ENCODE measurements around the gene KRTAP5-7.

KRTAP5-7 gene

DNA sequence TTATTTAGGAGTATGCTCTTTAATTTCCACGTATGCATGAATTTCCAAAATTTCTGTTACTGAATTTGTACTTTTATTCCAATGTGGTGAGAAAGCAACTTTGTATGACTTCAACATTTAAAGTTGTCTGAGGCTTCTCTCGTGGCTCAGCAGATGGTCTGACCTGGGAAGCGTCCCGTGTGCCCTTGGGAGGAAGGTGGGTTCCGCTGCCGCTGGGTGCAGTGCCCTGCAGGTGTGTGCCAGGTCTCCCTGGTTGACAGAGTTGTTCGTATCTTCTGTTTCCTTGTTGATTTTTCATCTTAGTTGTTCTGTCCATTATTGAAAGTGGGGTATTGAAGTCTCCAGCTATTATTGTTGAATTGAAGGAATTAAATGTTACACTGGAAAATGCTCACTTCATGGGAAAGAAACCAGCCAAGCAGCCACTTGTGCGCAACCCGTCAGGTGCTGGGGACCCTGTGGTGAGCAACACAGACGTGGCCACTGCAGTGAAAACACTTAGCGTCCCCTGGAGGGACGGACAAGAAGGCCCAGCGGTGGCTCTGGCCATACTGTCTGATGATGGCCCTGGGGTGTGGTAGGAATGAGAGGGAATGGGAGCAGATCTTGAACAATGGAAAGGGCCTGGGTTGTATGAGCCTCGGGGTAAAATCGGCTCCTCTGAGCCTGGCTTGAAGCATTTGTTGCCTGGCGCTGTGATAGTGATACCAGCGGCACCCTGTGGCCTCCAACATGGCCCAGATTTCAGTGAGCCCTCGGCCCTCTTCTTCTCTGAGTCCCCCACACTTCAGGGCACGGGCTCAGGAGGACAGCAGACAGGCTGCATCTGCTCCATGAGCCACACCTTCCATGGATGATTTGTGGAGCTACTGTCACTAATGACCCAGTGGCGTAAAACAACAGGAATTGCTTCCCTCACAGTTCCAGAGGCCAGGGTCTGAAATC lies 31.5 kb upstream of the KRTAP5-7 start:
- no peak for DNase-seq (ENCODE audit: low spot score)

DNA sequence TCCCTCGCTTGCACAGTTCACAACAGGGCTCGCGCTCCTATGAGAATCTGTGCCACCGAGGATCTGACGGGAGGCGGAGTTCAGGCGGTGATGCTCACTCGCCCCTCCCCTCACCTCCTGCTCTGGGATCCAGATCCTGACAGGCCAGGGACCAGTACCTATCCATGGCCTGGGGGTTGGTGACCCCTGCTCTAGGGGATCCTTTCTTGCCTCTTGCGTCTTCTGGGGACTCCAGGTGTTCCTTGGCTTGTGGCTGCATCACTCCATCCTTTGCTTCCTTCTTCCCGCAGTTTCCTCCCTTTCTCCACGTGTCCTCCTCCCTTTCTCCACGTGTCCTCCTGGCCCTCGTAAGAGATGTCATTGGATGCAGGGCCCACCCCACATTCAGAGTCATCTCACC lies 30.6 kb upstream of the KRTAP5-7 start:
- no peak for DNase-seq (ENCODE audit: low spot score)

DNA sequence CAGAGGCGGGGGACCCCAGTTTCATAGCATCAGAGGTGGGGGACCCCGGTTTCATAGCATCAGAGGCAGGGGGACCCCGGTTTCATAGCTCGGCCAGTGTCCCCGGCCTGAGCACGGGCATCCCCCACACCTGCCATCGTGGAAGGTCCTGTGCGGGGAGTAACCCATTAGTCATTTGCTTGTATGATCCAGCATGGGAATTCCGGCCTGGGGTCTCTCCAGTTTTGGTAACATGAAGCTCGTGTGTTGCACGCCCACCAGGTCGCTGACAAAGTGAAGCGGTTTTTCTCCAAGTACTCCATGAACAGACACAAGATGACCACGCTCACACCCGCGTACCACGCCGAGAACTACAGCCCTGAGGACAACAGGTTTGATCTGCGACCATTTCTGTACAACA lies 29.0 kb upstream of the KRTAP5-7 start:
- no peak for DNase-seq (ENCODE audit: low spot score)

GRCh38 chr11:71499125-71499524 lies 27.9 kb upstream of the KRTAP5-7 start:
- DNase-seq (ENCODE audit: low spot score): no peak

- DNase-seq (ENCODE audit: low spot score): no peak
These were observed 27.5 kb upstream of the KRTAP5-7 start for GRCh38 chr11:71499546-71499945.

DNA sequence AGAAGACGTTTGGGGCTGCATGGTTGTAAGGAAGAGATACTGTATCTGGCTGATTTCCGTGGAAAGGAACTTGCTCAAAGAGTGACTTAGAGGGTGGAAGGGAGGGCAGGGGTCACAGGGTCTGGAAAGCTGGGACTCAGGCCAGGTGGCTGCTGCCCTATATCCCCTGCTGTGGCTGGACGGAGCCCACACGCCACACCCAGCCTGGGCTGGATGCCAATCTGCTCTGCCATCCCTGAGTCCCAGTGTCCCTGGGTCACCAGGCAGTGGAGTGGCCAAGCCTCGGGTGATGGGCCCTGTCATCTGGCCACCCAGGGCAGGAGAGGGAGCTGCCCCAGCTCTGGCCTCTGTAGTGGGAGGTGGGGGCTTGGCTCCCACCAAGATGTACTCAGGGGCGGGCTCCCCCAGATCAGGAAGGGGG lies 26.5 kb upstream of the KRTAP5-7 start:
- no peak for DNase-seq (ENCODE audit: low spot score)

DNA sequence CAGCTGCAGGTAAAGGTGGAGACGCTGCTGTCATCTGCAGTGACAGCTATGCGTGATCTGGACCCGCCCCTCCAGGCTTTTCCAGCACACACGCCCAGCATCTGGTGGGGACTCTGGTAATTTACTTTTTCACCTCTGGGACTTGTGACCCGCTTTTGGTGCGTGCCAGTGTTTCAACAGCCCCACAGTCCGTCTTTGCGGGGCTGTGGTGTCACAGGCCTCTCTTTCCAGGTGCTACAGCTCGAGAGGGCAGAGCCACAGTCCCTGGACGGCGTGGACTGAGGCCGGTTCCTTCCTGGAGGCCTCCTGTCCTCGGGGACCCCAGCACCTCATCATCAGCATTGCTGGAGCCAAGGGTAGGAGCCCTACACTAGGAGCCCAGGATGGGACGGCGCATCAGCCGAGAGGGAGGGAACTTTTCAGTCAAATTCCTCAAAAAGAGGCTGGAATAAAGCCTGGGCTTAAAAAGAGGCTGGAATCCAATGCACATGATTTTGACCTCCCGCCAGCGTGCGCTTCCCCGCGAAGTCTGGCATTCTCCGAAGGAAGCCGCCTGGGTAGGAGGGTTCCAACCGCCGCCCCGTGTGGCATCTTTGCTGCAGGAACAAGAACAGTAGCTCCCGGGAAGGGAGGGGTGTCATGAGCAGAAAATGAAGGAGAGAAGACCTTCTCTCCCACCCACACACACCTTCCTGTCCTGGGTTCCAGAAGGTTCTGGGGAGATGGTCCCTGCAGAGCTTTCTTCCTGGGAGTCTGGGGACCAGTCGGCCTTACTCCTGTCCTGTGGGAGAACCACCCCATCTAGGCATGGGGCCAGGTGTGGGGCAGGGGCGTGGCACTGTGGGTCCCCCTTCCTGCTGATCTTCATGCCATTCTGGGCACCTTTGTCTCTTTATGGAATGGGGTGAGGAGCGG lies 25.7 kb upstream of the KRTAP5-7 start:
- no peak for DNase-seq (ENCODE audit: low spot score)

DNA sequence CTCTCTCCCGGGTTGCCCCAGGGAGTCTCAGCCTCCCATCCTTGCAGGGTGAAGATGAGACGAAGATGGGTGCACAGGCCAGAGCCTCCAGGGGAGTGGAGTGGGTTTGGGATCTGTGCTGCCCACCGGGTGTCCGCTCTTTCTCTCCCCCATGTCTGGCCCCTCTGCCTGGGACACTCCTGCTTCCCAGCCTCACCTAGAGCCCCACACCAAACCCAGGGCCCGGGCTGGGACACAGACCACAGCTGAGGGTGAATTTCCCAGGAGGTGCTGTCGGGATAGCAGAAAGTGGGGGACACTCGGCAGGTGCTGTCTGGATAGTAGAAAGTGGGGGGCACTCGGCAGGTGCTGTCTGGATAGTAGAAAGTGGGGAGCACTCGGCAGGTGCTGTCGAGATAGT lies 25.0 kb upstream of the KRTAP5-7 start:
- no peak for DNase-seq (ENCODE audit: low spot score)

DNA sequence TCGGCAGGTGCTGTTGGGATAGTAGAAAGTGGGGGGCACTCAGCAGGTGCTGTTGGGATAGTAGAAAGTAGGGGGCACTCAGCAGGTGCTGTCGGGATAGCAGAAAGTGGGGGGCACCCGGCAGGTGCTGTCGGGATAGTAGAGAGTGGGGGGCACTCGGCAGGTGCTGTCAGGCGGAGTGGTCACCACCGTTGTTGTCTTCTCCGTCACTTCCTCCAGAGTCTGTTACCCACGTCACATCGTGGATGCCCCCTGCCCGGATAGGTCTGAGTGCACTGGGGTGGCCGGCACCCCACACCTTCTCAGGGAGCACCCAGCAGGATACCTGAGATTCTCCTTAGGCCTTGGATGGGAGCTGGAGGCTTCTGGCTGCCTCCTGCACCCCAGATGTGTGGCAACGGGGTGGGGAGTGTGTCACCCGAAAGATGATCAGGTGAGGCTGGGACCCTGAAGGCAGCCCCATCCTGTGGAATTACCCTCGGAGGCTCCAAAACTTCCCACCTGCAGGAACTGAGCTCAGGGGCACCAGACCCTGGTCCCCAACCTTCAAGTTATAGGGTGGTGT lies 24.1 kb upstream of the KRTAP5-7 start:
- no peak for DNase-seq (ENCODE audit: low spot score)

DNA sequence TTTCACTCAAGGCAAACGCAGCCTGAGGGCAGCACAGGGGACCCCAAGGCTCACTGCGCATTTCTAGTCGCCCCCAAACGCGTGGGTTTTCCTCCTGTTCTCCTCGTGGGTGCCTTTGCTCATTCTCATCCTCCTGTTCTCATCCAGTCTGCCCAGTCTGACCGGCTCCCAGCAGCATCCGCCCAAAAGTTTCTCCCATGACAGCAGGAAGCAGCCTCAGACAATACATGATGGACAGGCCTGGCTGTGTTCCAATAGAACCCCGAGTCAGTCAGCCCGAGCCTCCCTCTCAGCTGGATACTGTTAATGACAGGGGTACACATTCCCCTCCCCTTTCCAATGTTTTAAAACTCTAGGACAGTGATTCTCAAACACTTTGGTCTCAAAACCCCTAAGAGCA lies 22.5 kb upstream of the KRTAP5-7 start:
- DNase-seq (ENCODE audit: low spot score): no peak

GRCh38 chr11:71505001-71505400 lies 22.1 kb upstream of the KRTAP5-7 start:
- no peak for DNase-seq (ENCODE audit: low spot score)

GRCh38 chr11:71505781-71506180 lies 21.3 kb upstream of the KRTAP5-7 start:
- no peak for DNase-seq (ENCODE audit: low spot score)

GRCh38 chr11:71507102-71507501 lies 20.0 kb upstream of the KRTAP5-7 start:
- no peak for DNase-seq (ENCODE audit: low spot score)

- no peak for DNase-seq (ENCODE audit: low spot score)
These were observed 8.3 kb upstream of the KRTAP5-7 start for GRCh38 chr11:71518506-71519471.

- no peak for DNase-seq (ENCODE audit: low spot score)
These were observed 7.5 kb upstream of the KRTAP5-7 start for GRCh38 chr11:71519546-71519945.

DNA sequence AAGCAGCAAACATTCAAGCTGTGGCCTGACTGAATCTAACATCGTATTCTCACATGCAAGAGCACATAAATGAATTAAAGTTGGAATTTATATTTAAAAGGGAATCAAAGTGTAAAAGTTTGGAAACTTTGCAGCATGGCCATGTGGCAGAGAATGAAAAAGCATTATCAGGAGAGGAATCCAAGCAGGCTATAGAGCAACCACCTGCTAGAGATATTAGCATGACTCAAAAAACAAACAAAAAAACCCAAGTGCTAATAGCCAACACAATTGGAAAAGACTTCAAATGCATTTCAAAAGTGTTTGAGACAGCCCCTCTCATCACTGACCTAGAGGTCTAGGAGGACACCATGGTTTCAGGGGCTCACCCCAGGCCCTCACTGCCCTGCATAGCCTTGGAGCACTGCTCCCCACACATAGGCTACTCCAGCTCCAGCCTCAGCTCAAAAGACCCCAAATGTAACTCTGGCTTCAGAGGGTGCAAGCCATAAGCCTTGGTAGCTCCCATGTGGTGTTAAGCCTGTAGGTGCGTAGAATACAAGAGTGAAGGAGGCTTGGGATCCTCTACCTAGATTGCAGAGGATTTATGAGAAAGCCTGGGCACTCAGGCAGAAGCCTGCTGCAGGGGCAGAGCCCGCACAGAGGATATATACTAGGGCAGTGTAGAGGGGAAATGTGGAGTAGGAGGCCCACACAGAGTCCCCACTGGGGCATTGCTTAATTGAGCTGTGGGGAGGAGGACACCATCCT lies 1.7 kb upstream of the KRTAP5-7 start:
- DNase-seq (ENCODE audit: low spot score): no peak

- no peak for DNase-seq (ENCODE audit: low spot score)
These were observed 1.1 kb upstream of the KRTAP5-7 start for GRCh38 chr11:71525938-71526495.

DNA sequence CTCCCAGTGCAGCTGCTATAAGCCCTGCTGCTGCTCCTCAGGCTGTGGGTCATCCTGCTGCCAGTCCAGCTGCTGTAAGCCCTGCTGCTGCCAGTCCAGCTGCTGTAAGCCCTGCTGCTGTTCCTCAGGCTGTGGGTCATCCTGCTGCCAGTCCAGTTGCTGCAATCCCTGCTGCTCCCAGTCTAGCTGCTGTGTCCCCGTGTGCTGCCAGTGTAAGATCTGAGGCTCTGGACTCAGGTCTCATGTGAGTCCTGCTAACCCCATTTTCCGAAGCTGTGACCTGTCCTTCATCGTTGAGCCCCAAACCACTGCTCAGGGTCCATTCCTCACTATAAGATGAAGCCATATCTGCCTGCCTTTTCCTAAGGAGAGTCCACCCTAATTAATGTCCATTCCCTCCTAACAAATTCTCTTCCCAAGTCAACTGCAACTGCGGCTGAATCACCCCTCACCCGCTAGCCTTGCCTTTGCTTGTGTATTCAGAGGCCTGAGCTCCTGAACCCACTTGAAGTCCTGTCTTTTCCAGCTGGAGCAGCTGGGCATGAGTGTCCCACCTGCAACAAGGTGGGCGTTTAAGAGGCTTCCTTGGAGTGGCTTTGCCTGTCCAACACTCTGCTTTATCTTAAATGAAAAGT lies 626 bp downstream of the KRTAP5-7 start:
- no peak for DNase-seq (ENCODE audit: low spot score)

- no peak for DNase-seq (ENCODE audit: low spot score)
These were observed 3.5 kb downstream of the KRTAP5-7 start for GRCh38 chr11:71530602-71531001.
